ENCODE measurements around the gene WNT9A. TPM values are rescaled to one million over a fixed set of nuclear protein-coding genes. Genes with fewer than 3 reads are reported as not detected.

WNT9A gene
- total and polyA plus RNA-seq, 2 donors from 2014 or later: 0.58 to 3.1 TPM

- no peak for DNase-seq
- intact Hi-C loops (cut with DNase I): no loop called here
- no peak for FAIRE-seq
- no peak overlapping the region for H3K27ac ChIP-seq (ENCODE audit: low read depth in 2 of 2, low read length in 2 of 2)
- H3K9me3 ChIP-seq (ENCODE audit: control insufficient read depth in 2 of 3, insufficient read depth in 1 of 3, low read length in 3 of 3): no peaks in the 10 kb centered on the region
- no peaks in the 10 kb centered on the region for H3K36me3 ChIP-seq (ENCODE audit: control insufficient read depth in 2 of 3, insufficient read depth in 3 of 3, low read length in 3 of 3)
- H3K4me3 ChIP-seq (ENCODE audit: low read length in 3 of 3): no peak overlapping the region
- H3K9ac ChIP-seq (ENCODE audit: low read length in 3 of 3): no peak overlapping the region
- no peaks in the 10 kb centered on the region for H3K4me1 ChIP-seq (ENCODE audit: control insufficient read depth in 2 of 3, insufficient read depth in 2 of 3, low read depth in 1 of 3, low read length in 3 of 3)
- no peak for TF ChIP-seq CTCF (IDR thresholded peaks at IDR 0.05; ENCODE audit: borderline replicate concordance, extremely low read depth, insufficient read depth)
- no peaks in the 10 kb centered on the region for H3K27me3 ChIP-seq (ENCODE audit: control insufficient read depth, insufficient read depth, low read length)
Measured at GRCh38 chr1:227906550-227907071, 41.1 kb downstream of the WNT9A start.

- Histone ChIP-seq H3K9ac (ENCODE audit: low read length in 3 of 3) (no peak overlapping the region), H3K9me3 (ENCODE audit: control insufficient read depth in 2 of 3, insufficient read depth in 1 of 3, low read length in 3 of 3) (no peaks in the 10 kb centered on the region), H3K4me3 (ENCODE audit: low read length in 3 of 3) (no peak overlapping the region), H3K4me1 (ENCODE audit: control insufficient read depth in 2 of 3, insufficient read depth in 2 of 3, low read depth in 1 of 3, low read length in 3 of 3) (no peaks in the 10 kb centered on the region), H3K36me3 (ENCODE audit: control insufficient read depth in 2 of 3, insufficient read depth in 3 of 3, low read length in 3 of 3) (no peaks in the 10 kb centered on the region), H3K27ac (ENCODE audit: low read depth in 2 of 2, low read length in 2 of 2) (no peak overlapping the region), H3K27me3 (ENCODE audit: control insufficient read depth, insufficient read depth, low read length) (no peaks in the 10 kb centered on the region)
- DNase-seq (peak in 1 of 5 donors; percentile 54), FAIRE-seq (no peak)
- intact Hi-C loops (cut with DNase I): no loop called here
- TF ChIP-seq CTCF (IDR thresholded peaks at IDR 0.05; ENCODE audit: borderline replicate concordance, extremely low read depth, insufficient read depth): no peak
Measured at GRCh38 chr1:227905573-227906487, 41.9 kb downstream of the WNT9A start.

- intact Hi-C loops (cut with DNase I): no loop called here
- FAIRE-seq (no peak), DNase-seq (peak in 1 of 5 donors; percentile 62)
- H3K36me3 ChIP-seq (ENCODE audit: control insufficient read depth in 2 of 3, insufficient read depth in 3 of 3, low read length in 3 of 3): no peaks in the 10 kb centered on the region
- no peak for TF ChIP-seq CTCF (IDR thresholded peaks at IDR 0.05; ENCODE audit: borderline replicate concordance, extremely low read depth, insufficient read depth)
- no peaks in the 10 kb centered on the region for H3K27me3 ChIP-seq (ENCODE audit: control insufficient read depth, insufficient read depth, low read length)
- H3K4me1 ChIP-seq (ENCODE audit: control insufficient read depth in 2 of 3, insufficient read depth in 2 of 3, low read depth in 1 of 3, low read length in 3 of 3): no peaks in the 10 kb centered on the region
- H3K9ac ChIP-seq (ENCODE audit: low read length in 3 of 3): no peak overlapping the region
- H3K27ac ChIP-seq (ENCODE audit: low read depth in 2 of 2, low read length in 2 of 2): no peak overlapping the region
- no peak overlapping the region for H3K4me3 ChIP-seq (ENCODE audit: low read length in 3 of 3)
- no peaks in the 10 kb centered on the region for H3K9me3 ChIP-seq (ENCODE audit: control insufficient read depth in 2 of 3, insufficient read depth in 1 of 3, low read length in 3 of 3)
Measured at GRCh38 chr1:227904541-227905335, 43.0 kb downstream of the WNT9A start.

Measured in kidney (tissue), 14 donors.